H9 (cell line): ENCODE results near the gene GRIA2. TPM values are rescaled to one million over a fixed set of nuclear protein-coding genes. Genes with fewer than 3 reads are reported as not detected.

Experiments
- DNase-seq: peaks from one replicate; pipeline ENCODE4 v3.0.0-alpha.2; 2017
- H2AFZ ChIP-seq: one replicate; pipeline ENCODE4 v1.6.1; 2013; ENCODE audit warnings: mild to moderate bottlenecking, low read length, control low read depth, moderate library complexity
- H2AK5ac ChIP-seq: 2 replicates; pipeline ENCODE4 v1.6.1; 2013; ENCODE audit warnings: low read length, control low read depth, mixed read lengths; ENCODE audit not compliant: insufficient read length
- H2BK120ac ChIP-seq: one replicate; pipeline ENCODE4 v1.6.1; 2013; ENCODE audit warnings: low read depth, mild to moderate bottlenecking, low read length, control low read depth, inconsistent platforms; ENCODE audit not compliant: poor library complexity, severe bottlenecking
- H2BK12ac ChIP-seq: 2 replicates; pipeline ENCODE4 v1.6.1; 2013; ENCODE audit warnings: low read length, control low read depth, mixed read lengths, low read depth; ENCODE audit not compliant: insufficient read length
- H2BK15ac ChIP-seq: 2 replicates; pipeline ENCODE4 v1.6.1; 2013; ENCODE audit warnings: low read depth, low read length, control low read depth
- H2BK20ac ChIP-seq: one replicate; pipeline ENCODE4 v1.6.1; 2013; ENCODE audit warnings: low read depth, mild to moderate bottlenecking, low read length, control low read depth, inconsistent platforms; ENCODE audit not compliant: poor library complexity, severe bottlenecking
- H2BK5ac ChIP-seq: 2 replicates; pipeline ENCODE4 v1.6.1; 2013; ENCODE audit warnings: low read length, control low read depth, mixed read lengths; ENCODE audit not compliant: insufficient read length
- H3K14ac ChIP-seq: 2 replicates; pipeline ENCODE4 v1.6.1; 2013; ENCODE audit warnings: low read length, control low read depth; ENCODE audit not compliant: insufficient read depth
- H3K18ac ChIP-seq: 2 replicates; pipeline ENCODE4 v1.6.1; 2013; ENCODE audit warnings: low read depth, mild to moderate bottlenecking, mixed read lengths, low read length, control low read depth; ENCODE audit not compliant: insufficient read length
- H3K23ac ChIP-seq: 2 replicates; pipeline ENCODE4 v1.6.1; 2013; ENCODE audit warnings: low read length, control low read depth, mixed read lengths, low read depth; ENCODE audit not compliant: insufficient read length
- H3K23me2 ChIP-seq: 2 replicates; pipeline ENCODE4 v1.6.1; 2013; ENCODE audit warnings: low read depth, mild to moderate bottlenecking, mixed read lengths, low read length, control low read depth; ENCODE audit not compliant: insufficient read length, poor library complexity, severe bottlenecking
- H3K27ac ChIP-seq: 2 replicates; pipeline ENCODE4 v1.5.1; 2013; ENCODE audit warnings: low read length, control low read depth, mixed read lengths, low read depth; ENCODE audit not compliant: insufficient read length
- H3K27me3 ChIP-seq: 2 replicates; pipeline ENCODE4 v1.6.1; 2013; ENCODE audit warnings: low read length, control low read depth, inconsistent platforms; ENCODE audit not compliant: insufficient read depth
- H3K4ac ChIP-seq: 2 replicates; pipeline ENCODE4 v1.6.1; 2013; ENCODE audit warnings: low read depth, mild to moderate bottlenecking, control low read depth, inconsistent platforms, low read length, moderate library complexity
- H3K4me1 ChIP-seq: 2 replicates; pipeline ENCODE4 v1.6.1; 2013; ENCODE audit warnings: low read length, control low read depth, inconsistent platforms; ENCODE audit not compliant: insufficient read depth
- H3K4me2 ChIP-seq: 2 replicates; pipeline ENCODE4 v1.6.1; 2013; ENCODE audit warnings: low read length, control low read depth, mixed read lengths; ENCODE audit not compliant: insufficient read length, insufficient read depth
- H3K56ac ChIP-seq: 2 replicates; pipeline ENCODE4 v1.6.1; 2013; ENCODE audit warnings: low read depth, mild to moderate bottlenecking, mixed read lengths, low read length, control low read depth; ENCODE audit not compliant: insufficient read length
- H3K79me1 ChIP-seq: 2 replicates; pipeline ENCODE4 v1.6.1; 2013; ENCODE audit warnings: low read depth, mild to moderate bottlenecking, moderate library complexity, low read length, control low read depth, inconsistent platforms; ENCODE audit not compliant: insufficient read depth, poor library complexity, severe bottlenecking
- H3K79me2 ChIP-seq: 2 replicates; pipeline ENCODE4 v1.6.1; 2013; ENCODE audit warnings: low read length, control low read depth, inconsistent platforms; ENCODE audit not compliant: insufficient read depth
- H3K9ac ChIP-seq: 2 replicates; pipeline ENCODE4 v1.6.1; 2013; ENCODE audit warnings: low read length, control low read depth, mixed read lengths; ENCODE audit not compliant: insufficient read length; ENCODE audit errors: extremely low read depth
- H3K9me3 ChIP-seq: one replicate; pipeline ENCODE4 v1.6.1; 2013; ENCODE audit warnings: low read depth, low read length, inconsistent platforms; ENCODE audit not compliant: control insufficient read depth
- H3T11ph ChIP-seq: one replicate; pipeline ENCODE4 v1.6.1; 2013; ENCODE audit warnings: mild to moderate bottlenecking, low read length, control low read depth, inconsistent platforms
- H4K20me1 ChIP-seq: one replicate; pipeline ENCODE4 v1.6.1; 2013; ENCODE audit not compliant: control insufficient read depth, insufficient read length, insufficient read depth
- H4K5ac ChIP-seq: 2 replicates; pipeline ENCODE4 v1.6.1; 2013; ENCODE audit warnings: low read depth, mild to moderate bottlenecking, mixed read lengths, low read length, control low read depth; ENCODE audit not compliant: insufficient read length
- H4K8ac ChIP-seq: replicated peaks from 2 replicates; pipeline ENCODE4 v1.6.1; 2013; ENCODE audit warnings: low read length, control low read depth, mixed read lengths, low read depth; ENCODE audit not compliant: insufficient read length
- H4K91ac ChIP-seq: 2 replicates; pipeline ENCODE4 v1.6.1; 2013; ENCODE audit warnings: low read depth, mild to moderate bottlenecking, moderate library complexity, mixed read lengths, low read length, control low read depth; ENCODE audit not compliant: insufficient read length
- H3K27ac Mint-ChIP-seq, 3 experiments: 2 replicates in 2 of 3; 3 replicates in 1 of 3; pipeline ENCODE4 v1.8.0; 2020 to 2021; ENCODE audit warnings: mixed read lengths in 3 of 3, mild to moderate bottlenecking in 1 of 3, moderate library complexity in 1 of 3
- H3K27me3 Mint-ChIP-seq: 2 replicates; pipeline ENCODE4 v1.8.0; 2021; ENCODE audit warnings: low read depth, mild to moderate bottlenecking, moderate library complexity, mixed read lengths
- H3K36me3 Mint-ChIP-seq, 3 experiments: 2 replicates in 2 of 3; 3 replicates in 1 of 3; pipeline ENCODE4 v1.8.0; 2020 to 2021; ENCODE audit warnings: low read depth in 3 of 3, mixed read lengths in 3 of 3; ENCODE audit not compliant: insufficient read depth in 1 of 3
- H3K4me1 Mint-ChIP-seq, 2 experiments: 2 replicates each; pipeline ENCODE4 v1.8.0; 2020; ENCODE audit warnings: mixed read lengths in 2 of 2
- H3K4me3 Mint-ChIP-seq, 2 experiments: 2 replicates in 1 of 2; 3 replicates in 1 of 2; pipeline ENCODE4 v1.8.0; 2020 to 2021; ENCODE audit warnings: mild to moderate bottlenecking in 2 of 2, mixed read lengths in 2 of 2, moderate library complexity in 1 of 2
- H3K9me3 Mint-ChIP-seq, 2 experiments: 2 replicates in 1 of 2; 3 replicates in 1 of 2; pipeline ENCODE4 v1.8.0; 2020; ENCODE audit warnings: mild to moderate bottlenecking in 2 of 2, mixed read lengths in 2 of 2, moderate library complexity in 1 of 2
- WGBS: extraction: QIAGEN DNeasy Blood & Tissue Kit; methylation state at CpG from one replicate; pipeline ENCODE4 v1.1.7; 2013; ENCODE audit warnings: missing lambda C conversion rate, low lambda C conversion rate, mixed read lengths; ENCODE audit not compliant: insufficient read length; ENCODE audit errors: extremely low coverage; 5-methylcytosine and 5-hydroxymethylcytosine counted together
- total RNA-seq: library from RNA; stranded (reverse); gene quantifications from 2 replicates; pipeline ENCODE4 v1.2.1, GENCODE V29; 2021
- TF ChIP-seq, protein P1 (sequence below): fragments of 200-600 bp; sonication (generic); conservative IDR thresholded peaks from 3 replicates; pipeline ENCODE4 v1.8.0; 2021; ENCODE audit warnings: antibody characterized with exemption, mild to moderate bottlenecking

GRIA2 gene
- total RNA-seq, 1 experiment from 2014 or later, result not detected

DNA sequence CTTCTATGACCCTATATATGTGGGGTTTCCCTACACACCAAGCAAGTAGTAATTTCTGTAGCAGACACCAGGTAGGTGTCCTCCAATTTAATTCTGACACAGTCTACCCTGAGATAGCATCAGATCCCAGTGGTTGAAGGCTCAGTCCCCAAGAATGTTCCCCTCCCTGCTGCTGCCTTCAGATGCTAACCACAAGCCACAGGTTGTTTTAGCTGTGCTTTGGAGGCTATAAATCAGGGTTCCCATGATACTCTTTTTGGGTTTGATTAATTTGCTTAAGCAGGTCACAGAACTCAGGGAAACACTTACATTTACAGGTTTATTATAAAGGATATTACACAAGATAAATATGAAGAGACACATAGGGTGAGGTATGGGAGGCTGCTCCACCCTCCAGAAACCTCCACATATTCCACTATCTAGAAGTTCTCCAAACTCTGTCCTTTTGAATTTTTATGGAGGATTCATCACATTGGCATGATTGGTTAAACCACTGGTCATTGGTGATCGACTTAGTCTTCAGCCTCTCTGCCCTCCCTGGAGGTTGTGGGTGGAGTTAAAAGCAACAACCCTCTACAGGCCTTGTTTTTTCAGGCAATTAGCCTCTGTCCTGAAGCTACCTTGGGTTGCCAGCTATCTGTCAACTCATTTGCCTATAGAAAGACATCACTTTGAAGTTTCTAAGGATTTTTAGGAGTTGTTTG, 50.8 kb downstream of the GRIA2 start:
- H2BK15ac ChIP-seq, result no peak overlapping the region
- no CpG with 5 or more reads among the region's 1 CpG for WGBS
- Mint-ChIP-seq H3K4me1 (peaks cover 8 to 11% of the 10 kb centered on the region in 2 experiments), H3K27me3 (no peaks in the 10 kb centered on the region; the same call in 1 of the 2 replicates), H3K4me3 (no peak overlapping the region), H3K9me3 (no peaks in the 10 kb centered on the region; a peak in 1 of 5 replicates), H3K36me3 (no peaks in the 10 kb centered on the region), H3K27ac (peak overlapping the region in 1 of 3 experiments; percentile 55; a peak in 1 of 7 replicates)
- no peak overlapping the region for H3K4ac ChIP-seq
- H3K9me3 ChIP-seq, result no peaks in the 10 kb centered on the region
- no peak for DNase-seq
- no peaks in the 10 kb centered on the region for H3K79me2 ChIP-seq
- H2BK12ac ChIP-seq, result no peak overlapping the region
- H3K23me2 ChIP-seq, result no peaks in the 10 kb centered on the region
- no peak overlapping the region for H4K91ac ChIP-seq
- no peak overlapping the region for H3K9ac ChIP-seq
- H4K5ac ChIP-seq, result no peak overlapping the region
- no peaks in the 10 kb centered on the region for H4K20me1 ChIP-seq
- TF ChIP-seq, protein P1, sequence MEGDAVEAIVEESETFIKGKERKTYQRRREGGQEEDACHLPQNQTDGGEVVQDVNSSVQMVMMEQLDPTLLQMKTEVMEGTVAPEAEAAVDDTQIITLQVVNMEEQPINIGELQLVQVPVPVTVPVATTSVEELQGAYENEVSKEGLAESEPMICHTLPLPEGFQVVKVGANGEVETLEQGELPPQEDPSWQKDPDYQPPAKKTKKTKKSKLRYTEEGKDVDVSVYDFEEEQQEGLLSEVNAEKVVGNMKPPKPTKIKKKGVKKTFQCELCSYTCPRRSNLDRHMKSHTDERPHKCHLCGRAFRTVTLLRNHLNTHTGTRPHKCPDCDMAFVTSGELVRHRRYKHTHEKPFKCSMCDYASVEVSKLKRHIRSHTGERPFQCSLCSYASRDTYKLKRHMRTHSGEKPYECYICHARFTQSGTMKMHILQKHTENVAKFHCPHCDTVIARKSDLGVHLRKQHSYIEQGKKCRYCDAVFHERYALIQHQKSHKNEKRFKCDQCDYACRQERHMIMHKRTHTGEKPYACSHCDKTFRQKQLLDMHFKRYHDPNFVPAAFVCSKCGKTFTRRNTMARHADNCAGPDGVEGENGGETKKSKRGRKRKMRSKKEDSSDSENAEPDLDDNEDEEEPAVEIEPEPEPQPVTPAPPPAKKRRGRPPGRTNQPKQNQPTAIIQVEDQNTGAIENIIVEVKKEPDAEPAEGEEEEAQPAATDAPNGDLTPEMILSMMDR, result no peak
- no peak overlapping the region for H2BK20ac ChIP-seq
- H3K18ac ChIP-seq, result no peak overlapping the region
- H3K4me1 ChIP-seq, result no peaks in the 10 kb centered on the region; the same call in 1 of the 2 replicates
- no peak overlapping the region for H2AK5ac ChIP-seq
- no peak overlapping the region for H3T11ph ChIP-seq
- no peak overlapping the region for H3K56ac ChIP-seq
- H3K23ac ChIP-seq, result no peak overlapping the region
- no peak overlapping the region for H2BK5ac ChIP-seq
- no peak overlapping the region for H2BK120ac ChIP-seq
- no peak overlapping the region for H2AFZ ChIP-seq
- no peak overlapping the region for H3K4me2 ChIP-seq
- no peaks in the 10 kb centered on the region for H3K79me1 ChIP-seq
- no peaks in the 10 kb centered on the region for H3K27me3 ChIP-seq
- H3K14ac ChIP-seq, result no peak overlapping the region
- H4K8ac ChIP-seq, result no peak overlapping the region
- no peak overlapping the region for H3K27ac ChIP-seq
